Keratinocyte (primary cell): ENCODE results near the gene DHX15.

Experiments
- CTCF ChIP-seq, 3 experiments: IDR thresholded peaks in 1 of 3; conservative IDR thresholded peaks in 1 of 3; optimal IDR thresholded peaks in 1 of 3; 2 replicates in 2 of 3; 3 replicates in 1 of 3; pipeline versions ENCODE3 to v1.5.1; 2011; ENCODE audit warnings: low read length in 3 of 3, mild to moderate bottlenecking in 3 of 3, moderate library complexity in 2 of 3, control low read depth in 1 of 3, inconsistent platforms in 1 of 3; ENCODE audit not compliant: insufficient read depth in 2 of 3; ENCODE audit errors: extremely low read depth in 1 of 3
- EZH2 ChIP-seq: IDR thresholded peaks from one replicate; pipeline ENCODE4 v1.6.1; 2012; ENCODE audit warnings: inconsistent platforms, mild to moderate bottlenecking, low read length, moderate library complexity

GRCh38 chr4:24624381-24624780, 40.0 kb upstream of the DHX15 start:
- TF ChIP-seq CTCF (optimal IDR thresholded peaks at IDR 0.05 in 1 of 3, IDR thresholded peaks at IDR 0.05 in 1 of 3, conservative IDR thresholded peaks at IDR 0.05 in 1 of 3; ENCODE audit: extremely low read depth in 1 of 3, insufficient read depth in 2 of 3, low read length in 3 of 3) = no peak
- TF ChIP-seq EZH2 = no peak
